Endothelial cell (in vitro differentiated cells): ENCODE measurements around the gene MIEF2. TPM values are rescaled to one million over a fixed set of nuclear protein-coding genes. Genes with fewer than 3 reads are reported as not detected.

Experiments used
- DNase-seq: peaks from one replicate; pipeline ENCODE4 v3.0.0; 2021; ENCODE audit warnings: low spot score
- H3K27ac Mint-ChIP-seq: one replicate; pipeline ENCODE4 v1.8.0; 2021; ENCODE audit warnings: mixed read lengths, inconsistent platforms; ENCODE audit not compliant: unreplicated experiment
- H3K27me3 Mint-ChIP-seq: one replicate; pipeline ENCODE4 v1.8.0; 2021; ENCODE audit warnings: mild to moderate bottlenecking, moderate library complexity, mixed read lengths, inconsistent platforms; ENCODE audit not compliant: unreplicated experiment
- H3K36me3 Mint-ChIP-seq: one replicate; pipeline ENCODE4 v1.8.0; 2021; ENCODE audit warnings: mild to moderate bottlenecking, low read depth, mixed read lengths, inconsistent platforms; ENCODE audit not compliant: unreplicated experiment
- H3K4me1 Mint-ChIP-seq: one replicate; pipeline ENCODE4 v1.8.0; 2021; ENCODE audit warnings: mild to moderate bottlenecking, mixed read lengths, inconsistent platforms; ENCODE audit not compliant: unreplicated experiment
- H3K4me3 Mint-ChIP-seq: one replicate; pipeline ENCODE4 v1.8.0; 2021; ENCODE audit warnings: mild to moderate bottlenecking, mixed read lengths, inconsistent platforms; ENCODE audit not compliant: unreplicated experiment
- H3K9me3 Mint-ChIP-seq: one replicate; pipeline ENCODE4 v1.8.0; 2021; ENCODE audit warnings: mixed read lengths, inconsistent platforms; ENCODE audit not compliant: unreplicated experiment
- CTCF ChIP-seq: fragments of 200-600 bp; sonication (generic); IDR thresholded peaks from one replicate; pipeline ENCODE4 v1.5.0; 2021; ENCODE audit warnings: antibody characterized with exemption; ENCODE audit not compliant: unreplicated experiment
- total RNA-seq: library from RNA; stranded (reverse); fragmentation: NEBNext Ultra II Directional; extraction: Animal tissue kit (Norgen Biotek cat#: 25700); gene quantifications from one replicate; pipeline ENCODE4 v1.2.1, GENCODE V29; 2021; ENCODE audit not compliant: unreplicated experiment

The MIEF2 gene
- total RNA-seq, 1 donor from 2014 or later = 11.6 TPM

- Mint-ChIP-seq H3K36me3 (peaks cover 11% of the 10 kb centered on the region), H3K27me3 (peaks cover 8% of the 10 kb centered on the region), H3K27ac (peak overlapping the region; percentile 99)
Measured at GRCh38 chr17:18315961-18316360, 55.5 kb downstream of the MIEF2 start.

More at GRCh38 chr17:18315961-18316360, 55.5 kb downstream of the MIEF2 start:
- Mint-ChIP-seq H3K9me3 (no peaks in the 10 kb centered on the region), H3K4me1 (peaks cover 51% of the 10 kb centered on the region), H3K4me3 (peak overlapping the region; percentile 99)
- no peak for DNase-seq
- no peak for TF ChIP-seq CTCF

Other genes with a start within 250 kb of the MIEF2 start
- 24.7 TPM for gene ATPAF2, start 221.5 kb upstream of the MIEF2 start, total RNA-seq
- gene GID4, start 221.3 kb upstream of the MIEF2 start, total RNA-seq = 15.5 TPM
- 38.3 TPM for gene DRG2, start 172.7 kb upstream of the MIEF2 start, total RNA-seq
- 1.6 TPM for gene MYO15A, start 151.9 kb upstream of the MIEF2 start, total RNA-seq
- 55.3 TPM for gene ALKBH5, start 76.8 kb upstream of the MIEF2 start, total RNA-seq
- gene LLGL1, start 35.0 kb upstream of the MIEF2 start, total RNA-seq = 57.2 TPM
- gene FLII, start 1.9 kb upstream of the MIEF2 start, total RNA-seq = 355 TPM
- gene TOP3A, start 54.3 kb downstream of the MIEF2 start, total RNA-seq = 39.2 TPM
- gene SMCR8, start 54.6 kb downstream of the MIEF2 start, total RNA-seq = 21.3 TPM
- gene SHMT1, start 102.9 kb downstream of the MIEF2 start, total RNA-seq = 18.9 TPM
- not detected for gene EVPLL, start 117.1 kb downstream of the MIEF2 start, total RNA-seq
- 0.21 TPM for gene LGALS9C, start 216.1 kb downstream of the MIEF2 start, total RNA-seq